NOMO-1 treated with dmso at 0.1 percent for 144 hours (cell line): Measurements from ENCODE around the gene SIN3B.

Experiments used
- DNase-seq: peaks from one replicate; lab custom pipeline; 2025; ENCODE audit not compliant: unreplicated experiment; lab: John Stamatoyannopoulos, UW

Gene SIN3B

GRCh38 chr19:16889366-16889882 lies 60.2 kb downstream of the SIN3B start:
- no peak for DNase-seq

GRCh38 chr19:16889883-16890460 lies 60.8 kb downstream of the SIN3B start:
- no peak for DNase-seq

- DNase-seq = no peak
These were observed 61.4 kb downstream of the SIN3B start for GRCh38 chr19:16890461-16891184.

GRCh38 chr19:16891696-16892382 lies 62.6 kb downstream of the SIN3B start:
- DNase-seq = no peak

- no peak for DNase-seq
These were observed 63.2 kb downstream of the SIN3B start for GRCh38 chr19:16892436-16892835.

GRCh38 chr19:16892868-16893685 lies 63.9 kb downstream of the SIN3B start:
- DNase-seq = no peak

GRCh38 chr19:16893686-16893989 lies 64.4 kb downstream of the SIN3B start:
- no peak for DNase-seq

GRCh38 chr19:16894080-16894479 lies 64.9 kb downstream of the SIN3B start:
- DNase-seq = no peak

- DNase-seq = no peak
These were observed 66.4 kb downstream of the SIN3B start for GRCh38 chr19:16895467-16896145.

- no peak for DNase-seq
These were observed 67.2 kb downstream of the SIN3B start for GRCh38 chr19:16896146-16897028.

- DNase-seq = peak; percentile 85
These were observed 68.0 kb downstream of the SIN3B start for GRCh38 chr19:16897029-16897855.

- DNase-seq = no peak
These were observed 68.6 kb downstream of the SIN3B start for GRCh38 chr19:16897856-16898161.

GRCh38 chr19:16898361-16899015 lies 69.3 kb downstream of the SIN3B start:
- DNase-seq = no peak

- peak; percentile 37 for DNase-seq
These were observed 70.4 kb downstream of the SIN3B start for GRCh38 chr19:16899566-16900075.

GRCh38 chr19:16901491-16902175 lies 72.4 kb downstream of the SIN3B start:
- no peak for DNase-seq

GRCh38 chr19:16902545-16902944 lies 73.3 kb downstream of the SIN3B start:
- no peak for DNase-seq

- no peak for DNase-seq
These were observed 74.1 kb downstream of the SIN3B start for GRCh38 chr19:16903347-16903746.

- DNase-seq = no peak
These were observed 75.4 kb downstream of the SIN3B start for GRCh38 chr19:16904599-16904998.
